H9 (cell line): ENCODE results near the gene SPARCL1. TPM values are rescaled to one million over a fixed set of nuclear protein-coding genes. Genes with fewer than 3 reads are reported as not detected.

Experiments
- DNase-seq: peaks from one replicate; pipeline ENCODE4 v3.0.0-alpha.2; 2017
- H2AFZ ChIP-seq: one replicate; pipeline ENCODE4 v1.6.1; 2013; ENCODE audit warnings: mild to moderate bottlenecking, low read length, control low read depth, moderate library complexity
- H2AK5ac ChIP-seq: 2 replicates; pipeline ENCODE4 v1.6.1; 2013; ENCODE audit warnings: low read length, control low read depth, mixed read lengths; ENCODE audit not compliant: insufficient read length
- H2BK120ac ChIP-seq: one replicate; pipeline ENCODE4 v1.6.1; 2013; ENCODE audit warnings: low read depth, mild to moderate bottlenecking, low read length, control low read depth, inconsistent platforms; ENCODE audit not compliant: poor library complexity, severe bottlenecking
- H2BK12ac ChIP-seq: 2 replicates; pipeline ENCODE4 v1.6.1; 2013; ENCODE audit warnings: low read length, control low read depth, mixed read lengths, low read depth; ENCODE audit not compliant: insufficient read length
- H2BK15ac ChIP-seq: 2 replicates; pipeline ENCODE4 v1.6.1; 2013; ENCODE audit warnings: low read depth, low read length, control low read depth
- H2BK20ac ChIP-seq: one replicate; pipeline ENCODE4 v1.6.1; 2013; ENCODE audit warnings: low read depth, mild to moderate bottlenecking, low read length, control low read depth, inconsistent platforms; ENCODE audit not compliant: poor library complexity, severe bottlenecking
- H2BK5ac ChIP-seq: 2 replicates; pipeline ENCODE4 v1.6.1; 2013; ENCODE audit warnings: low read length, control low read depth, mixed read lengths; ENCODE audit not compliant: insufficient read length
- H3K14ac ChIP-seq: 2 replicates; pipeline ENCODE4 v1.6.1; 2013; ENCODE audit warnings: low read length, control low read depth; ENCODE audit not compliant: insufficient read depth
- H3K18ac ChIP-seq: 2 replicates; pipeline ENCODE4 v1.6.1; 2013; ENCODE audit warnings: low read depth, mild to moderate bottlenecking, mixed read lengths, low read length, control low read depth; ENCODE audit not compliant: insufficient read length
- H3K23ac ChIP-seq: 2 replicates; pipeline ENCODE4 v1.6.1; 2013; ENCODE audit warnings: low read length, control low read depth, mixed read lengths, low read depth; ENCODE audit not compliant: insufficient read length
- H3K23me2 ChIP-seq: 2 replicates; pipeline ENCODE4 v1.6.1; 2013; ENCODE audit warnings: low read depth, mild to moderate bottlenecking, mixed read lengths, low read length, control low read depth; ENCODE audit not compliant: insufficient read length, poor library complexity, severe bottlenecking
- H3K27ac ChIP-seq: 2 replicates; pipeline ENCODE4 v1.5.1; 2013; ENCODE audit warnings: low read length, control low read depth, mixed read lengths, low read depth; ENCODE audit not compliant: insufficient read length
- H3K27me3 ChIP-seq: 2 replicates; pipeline ENCODE4 v1.6.1; 2013; ENCODE audit warnings: low read length, control low read depth, inconsistent platforms; ENCODE audit not compliant: insufficient read depth
- H3K4ac ChIP-seq: 2 replicates; pipeline ENCODE4 v1.6.1; 2013; ENCODE audit warnings: low read depth, mild to moderate bottlenecking, control low read depth, inconsistent platforms, low read length, moderate library complexity
- H3K4me1 ChIP-seq: 2 replicates; pipeline ENCODE4 v1.6.1; 2013; ENCODE audit warnings: low read length, control low read depth, inconsistent platforms; ENCODE audit not compliant: insufficient read depth
- H3K4me2 ChIP-seq: 2 replicates; pipeline ENCODE4 v1.6.1; 2013; ENCODE audit warnings: low read length, control low read depth, mixed read lengths; ENCODE audit not compliant: insufficient read length, insufficient read depth
- H3K56ac ChIP-seq: 2 replicates; pipeline ENCODE4 v1.6.1; 2013; ENCODE audit warnings: low read depth, mild to moderate bottlenecking, mixed read lengths, low read length, control low read depth; ENCODE audit not compliant: insufficient read length
- H3K79me1 ChIP-seq: 2 replicates; pipeline ENCODE4 v1.6.1; 2013; ENCODE audit warnings: low read depth, mild to moderate bottlenecking, moderate library complexity, low read length, control low read depth, inconsistent platforms; ENCODE audit not compliant: insufficient read depth, poor library complexity, severe bottlenecking
- H3K79me2 ChIP-seq: 2 replicates; pipeline ENCODE4 v1.6.1; 2013; ENCODE audit warnings: low read length, control low read depth, inconsistent platforms; ENCODE audit not compliant: insufficient read depth
- H3K9ac ChIP-seq: 2 replicates; pipeline ENCODE4 v1.6.1; 2013; ENCODE audit warnings: low read length, control low read depth, mixed read lengths; ENCODE audit not compliant: insufficient read length; ENCODE audit errors: extremely low read depth
- H3K9me3 ChIP-seq: one replicate; pipeline ENCODE4 v1.6.1; 2013; ENCODE audit warnings: low read depth, low read length, inconsistent platforms; ENCODE audit not compliant: control insufficient read depth
- H3T11ph ChIP-seq: one replicate; pipeline ENCODE4 v1.6.1; 2013; ENCODE audit warnings: mild to moderate bottlenecking, low read length, control low read depth, inconsistent platforms
- H4K20me1 ChIP-seq: one replicate; pipeline ENCODE4 v1.6.1; 2013; ENCODE audit not compliant: control insufficient read depth, insufficient read length, insufficient read depth
- H4K5ac ChIP-seq: 2 replicates; pipeline ENCODE4 v1.6.1; 2013; ENCODE audit warnings: low read depth, mild to moderate bottlenecking, mixed read lengths, low read length, control low read depth; ENCODE audit not compliant: insufficient read length
- H4K8ac ChIP-seq: replicated peaks from 2 replicates; pipeline ENCODE4 v1.6.1; 2013; ENCODE audit warnings: low read length, control low read depth, mixed read lengths, low read depth; ENCODE audit not compliant: insufficient read length
- H4K91ac ChIP-seq: 2 replicates; pipeline ENCODE4 v1.6.1; 2013; ENCODE audit warnings: low read depth, mild to moderate bottlenecking, moderate library complexity, mixed read lengths, low read length, control low read depth; ENCODE audit not compliant: insufficient read length
- H3K27ac Mint-ChIP-seq, 3 experiments: 2 replicates in 2 of 3; 3 replicates in 1 of 3; pipeline ENCODE4 v1.8.0; 2020 to 2021; ENCODE audit warnings: mixed read lengths in 3 of 3, mild to moderate bottlenecking in 1 of 3, moderate library complexity in 1 of 3
- H3K27me3 Mint-ChIP-seq: 2 replicates; pipeline ENCODE4 v1.8.0; 2021; ENCODE audit warnings: low read depth, mild to moderate bottlenecking, moderate library complexity, mixed read lengths
- H3K36me3 Mint-ChIP-seq, 3 experiments: 2 replicates in 2 of 3; 3 replicates in 1 of 3; pipeline ENCODE4 v1.8.0; 2020 to 2021; ENCODE audit warnings: low read depth in 3 of 3, mixed read lengths in 3 of 3; ENCODE audit not compliant: insufficient read depth in 1 of 3
- H3K4me1 Mint-ChIP-seq, 2 experiments: 2 replicates each; pipeline ENCODE4 v1.8.0; 2020; ENCODE audit warnings: mixed read lengths in 2 of 2
- H3K4me3 Mint-ChIP-seq, 2 experiments: 2 replicates in 1 of 2; 3 replicates in 1 of 2; pipeline ENCODE4 v1.8.0; 2020 to 2021; ENCODE audit warnings: mild to moderate bottlenecking in 2 of 2, mixed read lengths in 2 of 2, moderate library complexity in 1 of 2
- H3K9me3 Mint-ChIP-seq, 2 experiments: 2 replicates in 1 of 2; 3 replicates in 1 of 2; pipeline ENCODE4 v1.8.0; 2020; ENCODE audit warnings: mild to moderate bottlenecking in 2 of 2, mixed read lengths in 2 of 2, moderate library complexity in 1 of 2
- CTCF ChIP-seq: fragments of 200-600 bp; sonication (generic); conservative IDR thresholded peaks from 3 replicates; pipeline ENCODE4 v1.8.0; 2021; ENCODE audit warnings: antibody characterized with exemption, mild to moderate bottlenecking
- WGBS: extraction: QIAGEN DNeasy Blood & Tissue Kit; methylation state at CpG from one replicate; pipeline ENCODE4 v1.1.7; 2013; ENCODE audit warnings: missing lambda C conversion rate, low lambda C conversion rate, mixed read lengths; ENCODE audit not compliant: insufficient read length; ENCODE audit errors: extremely low coverage; 5-methylcytosine and 5-hydroxymethylcytosine counted together
- total RNA-seq: library from RNA; stranded (reverse); gene quantifications from 2 replicates; pipeline ENCODE4 v1.2.1, GENCODE V29; 2021

The SPARCL1 gene
- total RNA-seq, 1 experiment from 2014 or later = 0.17 TPM

DNA sequence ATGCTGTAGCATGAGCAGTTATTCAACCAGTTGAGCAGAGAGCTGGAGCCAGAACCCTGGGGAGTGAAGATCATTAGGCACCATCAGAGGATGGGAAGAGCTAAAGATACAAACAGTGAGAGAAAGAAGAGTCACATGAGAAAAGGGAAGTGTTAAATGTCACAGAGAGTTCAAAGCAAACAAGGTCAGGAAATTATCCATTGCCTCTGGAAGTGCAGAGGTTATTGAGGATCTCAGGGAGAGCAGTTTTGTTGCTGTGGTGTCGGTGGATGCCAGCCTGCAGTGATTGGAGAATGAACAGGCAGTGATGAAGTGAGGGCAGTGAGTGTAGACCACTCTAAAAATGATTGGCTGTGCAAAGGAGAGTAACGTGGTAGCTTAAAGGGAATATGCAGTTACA, 17.7 kb downstream of the SPARCL1 start:
- no peak overlapping the region for H3K27ac Mint-ChIP-seq
- no peak for TF ChIP-seq CTCF

More for the DNA sequence above, 17.7 kb downstream of the SPARCL1 start:
- Mint-ChIP-seq H3K9me3 (no peaks in the 10 kb centered on the region), H3K4me1 (peaks cover 6 to 10% of the 10 kb centered on the region in 2 experiments), H3K4me3 (no peak overlapping the region), H3K27me3 (peaks cover 1% of the 10 kb centered on the region; the same call in 1 of the 2 replicates), H3K36me3 (no peaks in the 10 kb centered on the region; a peak in 1 of 7 replicates)
- H3K4ac ChIP-seq = no peak overlapping the region
- no peak overlapping the region for H3K18ac ChIP-seq
- H3K23ac ChIP-seq = no peak overlapping the region
- no peak overlapping the region for H4K91ac ChIP-seq
- H3K79me1 ChIP-seq = no peaks in the 10 kb centered on the region
- no peak overlapping the region for H4K5ac ChIP-seq
- DNase-seq = no peak
- H3K4me1 ChIP-seq = no peaks in the 10 kb centered on the region
- H3K79me2 ChIP-seq = no peaks in the 10 kb centered on the region
- H2BK15ac ChIP-seq = no peak overlapping the region
- H3K14ac ChIP-seq = no peak overlapping the region
- no peak overlapping the region for H3K27ac ChIP-seq
- no peak overlapping the region for H2AFZ ChIP-seq
- no peaks in the 10 kb centered on the region; the same call in 1 of the 2 replicates for H3K27me3 ChIP-seq
- no peak overlapping the region for H3K9ac ChIP-seq
- no peak overlapping the region for H2AK5ac ChIP-seq
- H3K9me3 ChIP-seq = no peaks in the 10 kb centered on the region
- no peak overlapping the region for H4K8ac ChIP-seq
- H3K23me2 ChIP-seq = no peaks in the 10 kb centered on the region
- no peak overlapping the region for H2BK120ac ChIP-seq
- no peak overlapping the region for H2BK12ac ChIP-seq
- H4K20me1 ChIP-seq = no peaks in the 10 kb centered on the region
- no peak overlapping the region for H3K4me2 ChIP-seq
- no peak overlapping the region for H3T11ph ChIP-seq
- no CpG with 5 or more reads among the region's 2 CpGs for WGBS
- H2BK20ac ChIP-seq = no peak overlapping the region
- no peak overlapping the region for H2BK5ac ChIP-seq
- no peak overlapping the region for H3K56ac ChIP-seq
